LNCAP (cell line): ENCODE results near the gene ATP6V1F.

Source experiments
- CTCF ChIP-seq: fragments of 450-650 bp; IDR thresholded peaks from 2 replicates; pipeline ENCODE4 v1.5.1; 2017; ENCODE audit warnings: mild to moderate bottlenecking

The ATP6V1F gene

GRCh38 chr7:128876978-128877755, 14.5 kb downstream of the ATP6V1F start:
- no peak for TF ChIP-seq CTCF

GRCh38 chr7:128877756-128878120, 15.1 kb downstream of the ATP6V1F start:
- TF ChIP-seq CTCF = no peak

- no peak for TF ChIP-seq CTCF
These were observed 15.8 kb downstream of the ATP6V1F start for GRCh38 chr7:128878226-128879105.

GRCh38 chr7:128879461-128879938, 16.8 kb downstream of the ATP6V1F start:
- no peak for TF ChIP-seq CTCF

GRCh38 chr7:128879939-128880746, 17.5 kb downstream of the ATP6V1F start:
- TF ChIP-seq CTCF = peak; percentile 87

- no peak for TF ChIP-seq CTCF
These were observed 18.3 kb downstream of the ATP6V1F start for GRCh38 chr7:128880791-128881457.
